ENCODE data around the gene STEAP1B.

DNA sequence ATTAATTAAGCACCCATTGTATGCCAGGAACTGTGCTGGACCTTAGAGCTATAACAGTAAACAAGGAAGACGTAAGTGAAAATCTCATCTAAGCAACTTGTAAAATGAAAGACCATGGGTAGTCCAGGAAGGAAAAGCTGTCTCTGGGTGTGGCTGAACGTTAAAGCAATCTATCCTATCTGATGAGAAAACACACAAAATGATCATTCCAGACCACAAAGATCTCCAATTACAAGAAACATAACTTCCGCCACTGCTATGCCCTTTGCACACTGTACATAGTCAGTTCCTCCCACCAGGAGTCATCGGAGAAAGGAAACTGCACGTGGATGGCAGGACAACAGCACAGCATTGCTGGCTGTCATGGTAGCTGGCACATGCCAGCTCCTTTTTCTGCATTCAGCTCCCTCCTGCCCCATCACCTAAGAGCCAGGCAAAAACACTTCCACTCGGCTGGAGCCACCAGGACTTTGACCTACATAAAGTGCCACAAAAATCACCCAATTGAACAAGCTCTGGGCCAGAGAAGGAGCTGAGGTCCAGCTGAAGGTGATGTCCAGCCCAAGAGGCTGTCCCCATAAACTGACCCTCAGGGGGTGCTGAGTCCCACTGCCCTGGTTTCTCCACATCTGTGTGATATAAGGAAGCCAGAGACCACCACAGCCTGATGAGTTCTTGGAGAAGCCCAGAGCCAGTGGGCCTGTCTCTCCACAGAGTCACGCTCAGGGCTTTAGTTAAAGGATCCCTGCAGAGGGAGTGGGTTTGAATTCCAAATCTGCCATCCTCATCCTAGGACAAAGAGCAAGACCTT is 56.4 kb downstream of the STEAP1B start:
- no peak for TF ChIP-seq YY1 (IDR thresholded peaks at IDR 0.05)
- no peak for TF ChIP-seq RAD21 (IDR thresholded peaks at IDR 0.05)
- TF ChIP-seq CTCF (IDR thresholded peaks at IDR 0.05; ENCODE audit: low read depth, low read length, missing input control): no peak
- TF ChIP-seq FOXA1 (IDR thresholded peaks at IDR 0.05): no peak
- TF ChIP-seq SP1 (IDR thresholded peaks at IDR 0.05): no peak
- TF ChIP-seq, protein P1, sequence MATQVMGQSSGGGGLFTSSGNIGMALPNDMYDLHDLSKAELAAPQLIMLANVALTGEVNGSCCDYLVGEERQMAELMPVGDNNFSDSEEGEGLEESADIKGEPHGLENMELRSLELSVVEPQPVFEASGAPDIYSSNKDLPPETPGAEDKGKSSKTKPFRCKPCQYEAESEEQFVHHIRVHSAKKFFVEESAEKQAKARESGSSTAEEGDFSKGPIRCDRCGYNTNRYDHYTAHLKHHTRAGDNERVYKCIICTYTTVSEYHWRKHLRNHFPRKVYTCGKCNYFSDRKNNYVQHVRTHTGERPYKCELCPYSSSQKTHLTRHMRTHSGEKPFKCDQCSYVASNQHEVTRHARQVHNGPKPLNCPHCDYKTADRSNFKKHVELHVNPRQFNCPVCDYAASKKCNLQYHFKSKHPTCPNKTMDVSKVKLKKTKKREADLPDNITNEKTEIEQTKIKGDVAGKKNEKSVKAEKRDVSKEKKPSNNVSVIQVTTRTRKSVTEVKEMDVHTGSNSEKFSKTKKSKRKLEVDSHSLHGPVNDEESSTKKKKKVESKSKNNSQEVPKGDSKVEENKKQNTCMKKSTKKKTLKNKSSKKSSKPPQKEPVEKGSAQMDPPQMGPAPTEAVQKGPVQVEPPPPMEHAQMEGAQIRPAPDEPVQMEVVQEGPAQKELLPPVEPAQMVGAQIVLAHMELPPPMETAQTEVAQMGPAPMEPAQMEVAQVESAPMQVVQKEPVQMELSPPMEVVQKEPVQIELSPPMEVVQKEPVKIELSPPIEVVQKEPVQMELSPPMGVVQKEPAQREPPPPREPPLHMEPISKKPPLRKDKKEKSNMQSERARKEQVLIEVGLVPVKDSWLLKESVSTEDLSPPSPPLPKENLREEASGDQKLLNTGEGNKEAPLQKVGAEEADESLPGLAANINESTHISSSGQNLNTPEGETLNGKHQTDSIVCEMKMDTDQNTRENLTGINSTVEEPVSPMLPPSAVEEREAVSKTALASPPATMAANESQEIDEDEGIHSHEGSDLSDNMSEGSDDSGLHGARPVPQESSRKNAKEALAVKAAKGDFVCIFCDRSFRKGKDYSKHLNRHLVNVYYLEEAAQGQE (IDR thresholded peaks at IDR 0.05): no peak

All from liver (tissue), 3 donors.